HepG2 (cell line): ENCODE data around the gene INHA. TPM values are rescaled to one million over a fixed set of nuclear protein-coding genes. Genes with fewer than 3 reads are reported as not detected.

ENCODE experiments used
- AGO2 ChIP-seq: fragments of 200-400 bp; formaldehyde crosslinking; optimal IDR thresholded peaks from 2 replicates; pipeline ENCODE3; 2017; ENCODE audit warnings: mild to moderate bottlenecking, low read depth, low read length, moderate library complexity
- ARID5B ChIP-seq: IDR thresholded peaks from 2 replicates; pipeline ENCODE4 v1.4.0; 2020; ENCODE audit warnings: mild to moderate bottlenecking, missing genetic modification reagents
- CREB1 ChIP-seq, 2 experiments: fragments of 450-650 bp in 1 of 2; IDR thresholded peaks; 2 replicates each; pipeline ENCODE4 v1.6.1; 2016 to 2017; ENCODE audit warnings: control low read depth in 1 of 2, mild to moderate bottlenecking in 1 of 2, missing compliant biosample characterization in 1 of 2, missing genetic modification characterization in 1 of 2
- GATAD1 ChIP-seq: IDR thresholded peaks from 2 replicates; pipeline ENCODE4 v1.6.1; 2016; ENCODE audit warnings: missing genetic modification reagents, missing compliant biosample characterization
- HOXA7 ChIP-seq: sonication (generic); formaldehyde crosslinking; IDR thresholded peaks from 2 replicates; pipeline ENCODE4 v1.8.1; 2022; ENCODE audit warnings: mild to moderate bottlenecking, missing genetic modification reagents, moderate library complexity
- ISX ChIP-seq: sonication (generic); formaldehyde crosslinking; conservative IDR thresholded peaks from 2 replicates; pipeline ENCODE4 v1.5.0; 2020; ENCODE audit warnings: missing genetic modification reagents
- KLF15 ChIP-seq: sonication (generic); formaldehyde crosslinking; IDR thresholded peaks from 2 replicates; pipeline ENCODE4 v1.8.1; 2023; ENCODE audit warnings: borderline replicate concordance, mild to moderate bottlenecking, inconsistent platforms, missing genetic modification reagents, mixed read lengths
- NFE2L2 ChIP-seq: fragments of 150-350 bp; IDR thresholded peaks from 2 replicates; pipeline ENCODE4 v1.6.1; 2014; ENCODE audit warnings: low read length
- NR2C2 ChIP-seq: sonication (generic); formaldehyde crosslinking; IDR thresholded peaks from 2 replicates; pipeline ENCODE4 v1.4.0; 2020; ENCODE audit warnings: missing genetic modification reagents, mild to moderate bottlenecking, moderate library complexity, borderline replicate concordance
- PLRG1 ChIP-seq: fragments of 450-650 bp; conservative IDR thresholded peaks from 2 replicates; pipeline ENCODE4 v1.6.1; 2016
- ZBTB42 ChIP-seq: sonication (generic); formaldehyde crosslinking; IDR thresholded peaks from 2 replicates; pipeline ENCODE4 v1.5.0; 2020; ENCODE audit warnings: mild to moderate bottlenecking, missing genetic modification reagents
- ZNF138 ChIP-seq: sonication (generic); formaldehyde crosslinking; IDR thresholded peaks from 2 replicates; pipeline ENCODE4 v1.5.0; 2020; ENCODE audit warnings: mild to moderate bottlenecking, low read depth, missing genetic modification reagents
- ZNF235 ChIP-seq: sonication (generic); formaldehyde crosslinking; IDR thresholded peaks from 2 replicates; pipeline ENCODE4 v1.8.1; 2023; ENCODE audit warnings: mild to moderate bottlenecking, missing genetic modification reagents, borderline replicate concordance
- ZNF280B ChIP-seq: sonication (generic); formaldehyde crosslinking; IDR thresholded peaks from 2 replicates; pipeline ENCODE4 v1.5.0; 2020; ENCODE audit warnings: missing genetic modification reagents, mild to moderate bottlenecking, borderline replicate concordance
- ZNF33B ChIP-seq: sonication (generic); formaldehyde crosslinking; IDR thresholded peaks from 2 replicates; pipeline ENCODE4 v1.5.1; 2020; ENCODE audit warnings: mild to moderate bottlenecking, missing genetic modification reagents
- ZNF34 ChIP-seq: sonication (generic); formaldehyde crosslinking; IDR thresholded peaks from 2 replicates; pipeline ENCODE4 v1.4.0; 2020; ENCODE audit warnings: mild to moderate bottlenecking, missing genetic modification reagents, borderline replicate concordance
- ZNF446 ChIP-seq: sonication (generic); formaldehyde crosslinking; IDR thresholded peaks from 2 replicates; pipeline ENCODE4 v1.5.0; 2020; ENCODE audit warnings: mild to moderate bottlenecking, missing genetic modification reagents
- ZNF468 ChIP-seq: sonication (generic); formaldehyde crosslinking; IDR thresholded peaks from 2 replicates; pipeline ENCODE4 v1.8.0; 2022; ENCODE audit warnings: mild to moderate bottlenecking, moderate library complexity, missing genetic modification reagents
- ZNF580 ChIP-seq: IDR thresholded peaks from 2 replicates; pipeline ENCODE4 v1.6.1; 2016; ENCODE audit warnings: low read depth, borderline replicate concordance
- ZNF598 ChIP-seq: sonication (generic); formaldehyde crosslinking; IDR thresholded peaks from 2 replicates; pipeline ENCODE4 v1.5.1; 2020; ENCODE audit warnings: mild to moderate bottlenecking, missing genetic modification reagents, borderline replicate concordance
- ZNF770 ChIP-seq: sonication (generic); formaldehyde crosslinking; IDR thresholded peaks from 2 replicates; pipeline ENCODE4 v1.5.0; 2020; ENCODE audit warnings: mild to moderate bottlenecking, missing genetic modification reagents
- polyA plus RNA-seq, 8 experiments: library from polyadenylated mRNA; depleted of rRNA in 3 of 8; stranded (reverse) in 7 of 8; unstranded in 1 of 8; fragments of >200 nt; fragmentation: Illumina TruSeq in 4 of 8; extraction: Trizol in 4 of 8; gene quantifications; 2 replicates each; pipeline versions ENCODE4 v1.2.1 to v1.2.3, GENCODE V29; 2011 to 2016; ENCODE audit warnings: low read depth in 4 of 8, missing spikeins in 1 of 8, mixed read lengths in 1 of 8; ENCODE audit not compliant: insufficient read depth in 1 of 8
- total RNA-seq, 5 experiments: library from RNA; depleted of rRNA; stranded (reverse); fragments of >200 nt; fragmentation: Illumina TruSeq; extraction: Trizol; gene quantifications; 2 replicates each; pipeline ENCODE4 v1.2.3, GENCODE V29; 2016; ENCODE audit warnings: low read depth in 1 of 5

INHA gene
- total and polyA plus RNA-seq, 2 of the 13 experiments (the other 11 are each of a cell fraction or from before 2014, with no cell fraction given), result 4.1 to 15.2 TPM

- peak; percentile 51; the same call in 1 of the 2 replicates for TF ChIP-seq KLF15 (CRISPR knock-in tag)
- TF ChIP-seq ZNF138 (CRISPR knock-in tag), result 0 out of 2 replicates have a peak, but pooled peaks have one; percentile 89
- TF ChIP-seq CREB1 (IDR thresholded peaks at IDR 0.05), result peak; percentile 69
- no peak; the same call in 1 of the 2 replicates for TF ChIP-seq CREB1 (CRISPR knock-in tag; IDR thresholded peaks at IDR 0.05)
- TF ChIP-seq ISX (CRISPR knock-in tag), result no peak
- TF ChIP-seq PLRG1, result no peak
- 0 out of 2 replicates have a peak, but pooled peaks have one; percentile 66 for TF ChIP-seq HOXA7
- TF ChIP-seq ZNF33B (CRISPR knock-in tag), result peak; percentile 54; the same call in 1 of the 2 replicates
- peak; percentile 96; the same call in 1 of the 2 replicates for TF ChIP-seq ZNF34 (CRISPR knock-in tag)
- peak; percentile 66; the same call in 1 of the 2 replicates for TF ChIP-seq ZNF598
- TF ChIP-seq ZNF446 (CRISPR knock-in tag), result peak; percentile 29; the same call in 1 of the 2 replicates
- no peak for TF ChIP-seq NFE2L2
- peak; percentile 74 for TF ChIP-seq AGO2
- peak; percentile 54; the same call in 1 of the 2 replicates for TF ChIP-seq ZNF580 (CRISPR knock-in tag)
- peak; percentile 52; the same call in 1 of the 2 replicates for TF ChIP-seq ZNF235 (CRISPR knock-in tag)
- TF ChIP-seq ZNF280B, result peak; percentile 97
- no peak for TF ChIP-seq ZNF468
- TF ChIP-seq NR2C2 (CRISPR knock-in tag), result peak; percentile 71; the same call in 1 of the 2 replicates
- TF ChIP-seq ZBTB42, result no peak
- TF ChIP-seq ARID5B (CRISPR knock-in tag), result peak; percentile 55; the same call in 1 of the 2 replicates
- peak; percentile 70 for TF ChIP-seq GATAD1 (CRISPR knock-in tag)
- TF ChIP-seq ZNF770 (CRISPR knock-in tag), result peak; percentile 36; the same call in 1 of the 2 replicates
These were observed 30.4 kb upstream of the INHA start (continued) for GRCh38 chr2:219541611-219542180.
